Activated naive CD4-positive, alpha-beta T cell treated with anti-CD3 and anti-CD28 coated beads, Interleukin-2, amount 50 U/mL, for 72 hours (primary cell): ENCODE results near the gene MINDY1. TPM values are rescaled to one million over a fixed set of nuclear protein-coding genes. Genes with fewer than 3 reads are reported as not detected.

ENCODE experiments used
- ATAC-seq, 2 donors: fragments of 150-1000 bp; cut with Tn5 transposase; 2 replicates each; pipeline ENCODE4 v1.10.0; 2021; ENCODE audit warnings: mild to moderate bottlenecking in 2 of 2, moderate library complexity in 2 of 2
- DNase-seq, 2 donors: peaks; one replicate each; pipeline ENCODE4 v3.0.0; 2021 to 2022; ENCODE audit warnings: low spot score in 2 of 2
- H3K27ac Mint-ChIP-seq, 2 donors: one replicate each; pipeline ENCODE4 v1.8.0; 2022; ENCODE audit warnings: mild to moderate bottlenecking in 2 of 2, mixed read lengths in 2 of 2
- H3K36me3 Mint-ChIP-seq, 2 donors: one replicate each; pipeline ENCODE4 v1.8.0; 2022; ENCODE audit warnings: mixed read lengths in 2 of 2
- H3K9me3 Mint-ChIP-seq, 2 donors: one replicate each; pipeline ENCODE4 v1.8.0; 2022; ENCODE audit warnings: mixed read lengths in 2 of 2
- total RNA-seq, 2 donors: library from RNA; stranded (reverse); gene quantifications; one replicate each; pipeline ENCODE4 v1.2.3, GENCODE V29; 2022

Gene MINDY1
- total RNA-seq, 2 donors from 2014 or later, result 23.3 to 32.3 TPM

DNA sequence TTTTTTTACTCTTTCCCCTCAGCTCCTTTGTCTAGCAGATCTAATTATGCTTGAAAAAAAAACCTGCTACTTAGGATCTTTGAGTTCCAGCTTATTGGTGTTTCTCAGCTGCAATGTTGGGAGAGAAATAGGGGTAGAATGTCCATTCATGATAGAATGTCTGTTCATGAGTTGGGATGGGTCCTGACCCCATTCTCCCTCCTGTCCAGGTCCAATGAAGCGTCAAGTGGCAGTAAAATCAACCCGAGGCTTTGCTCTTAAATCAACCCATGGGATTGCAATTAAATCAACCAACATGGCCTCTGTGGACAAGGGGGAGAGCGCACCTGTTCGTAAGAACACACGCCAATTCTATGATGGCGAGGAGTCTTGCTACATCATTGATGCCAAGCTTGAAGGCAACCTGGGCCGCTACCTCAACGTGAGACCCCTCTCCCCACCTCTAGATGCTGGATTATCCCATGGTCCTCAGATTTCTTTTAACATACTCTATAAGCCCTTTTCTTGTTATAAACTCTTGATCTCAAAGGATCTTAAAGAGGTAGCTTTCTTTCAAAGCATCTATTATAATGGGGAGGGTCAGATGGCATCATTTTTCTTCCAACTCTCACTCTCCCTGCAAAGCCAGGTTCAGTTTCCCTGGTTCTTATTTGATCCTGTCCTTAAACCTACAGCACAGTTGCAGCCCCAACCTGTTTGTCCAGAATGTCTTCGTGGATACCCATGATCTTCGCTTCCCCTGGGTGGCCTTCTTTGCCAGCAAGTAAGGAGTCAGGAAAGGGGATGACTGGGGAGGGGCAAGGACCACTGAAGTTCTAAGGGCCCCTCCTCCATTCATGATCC, 43.2 kb downstream of the MINDY1 start:
- H3K36me3 Mint-ChIP-seq, result peaks cover 9 to 42% of the 10 kb centered on the region in 2 donors
- ATAC-seq, result no peak
- no peaks in the 10 kb centered on the region for H3K9me3 Mint-ChIP-seq
- peak overlapping the region in 1 of 2 donors; percentile 64 for H3K27ac Mint-ChIP-seq
- no peak for DNase-seq

DNA sequence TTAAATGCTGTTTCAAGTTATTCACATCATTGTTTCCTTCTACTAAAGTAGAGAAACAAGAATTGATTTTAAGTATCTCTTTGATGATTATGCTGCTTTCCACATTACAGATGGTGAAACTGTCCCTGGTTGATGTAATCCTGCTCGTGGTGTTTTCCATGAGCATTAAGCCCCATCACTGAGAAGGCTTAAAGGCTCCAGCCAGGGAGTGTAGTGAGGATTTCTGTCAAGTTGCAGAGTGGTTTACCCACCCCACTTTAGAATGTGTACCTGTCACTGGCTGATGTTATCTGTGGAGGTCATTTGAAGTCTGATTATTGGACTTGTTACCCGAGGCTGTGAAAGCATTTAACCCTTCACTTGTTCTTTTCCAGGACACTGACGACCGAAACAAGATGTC, 44.9 kb downstream of the MINDY1 start:
- no peak for DNase-seq
- Mint-ChIP-seq H3K9me3 (no peaks in the 10 kb centered on the region), H3K27ac (peak overlapping the region in 1 of 2 donors; percentile 33), H3K36me3 (peaks cover 9 to 27% of the 10 kb centered on the region in 2 donors)
- peak in 1 of 2 donors; percentile 49 for ATAC-seq

DNA sequence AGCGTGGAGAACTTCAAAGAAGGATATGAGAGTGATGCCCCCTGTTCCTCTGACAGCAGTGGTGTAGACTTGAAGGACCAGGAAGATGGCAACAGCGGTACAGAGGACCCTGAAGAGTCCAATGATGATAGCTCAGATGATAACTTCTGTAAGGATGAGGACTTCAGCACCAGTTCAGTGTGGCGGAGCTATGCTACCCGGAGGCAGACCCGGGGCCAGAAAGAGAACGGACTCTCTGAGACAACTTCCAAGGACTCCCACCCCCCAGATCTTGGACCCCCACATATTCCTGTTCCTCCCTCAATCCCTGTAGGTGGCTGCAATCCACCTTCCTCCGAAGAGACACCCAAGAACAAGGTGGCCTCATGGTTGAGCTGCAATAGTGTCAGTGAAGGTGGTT, 46.1 kb downstream of the MINDY1 start:
- H3K9me3 Mint-ChIP-seq, result no peaks in the 10 kb centered on the region
- H3K36me3 Mint-ChIP-seq, result peaks cover 9 to 27% of the 10 kb centered on the region in 2 donors

DNA sequence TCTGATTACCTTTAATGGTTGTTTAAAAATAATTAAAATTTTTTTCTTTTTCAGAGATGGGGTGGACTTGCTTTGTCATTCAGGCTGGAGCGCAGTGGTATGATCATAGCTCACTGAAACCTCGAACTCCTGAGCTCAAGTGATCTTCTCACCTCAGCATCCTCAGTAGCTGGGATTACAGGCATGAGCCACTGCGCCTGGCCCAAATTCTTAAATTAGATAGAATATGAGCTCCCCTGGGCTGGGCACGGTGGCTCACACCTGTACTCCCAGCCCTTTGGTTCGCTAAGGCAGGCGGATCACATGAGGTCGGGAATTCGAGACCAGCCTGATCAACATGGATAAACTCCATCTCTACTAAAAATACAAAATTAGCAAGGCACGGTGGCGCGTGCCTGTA, 49.0 kb downstream of the MINDY1 start:
- H3K27ac Mint-ChIP-seq, result no peak overlapping the region

More for the DNA sequence above, 46.1 kb downstream of the MINDY1 start:
- no peak for DNase-seq
- ATAC-seq, result no peak
- no peak overlapping the region for H3K27ac Mint-ChIP-seq

DNA sequence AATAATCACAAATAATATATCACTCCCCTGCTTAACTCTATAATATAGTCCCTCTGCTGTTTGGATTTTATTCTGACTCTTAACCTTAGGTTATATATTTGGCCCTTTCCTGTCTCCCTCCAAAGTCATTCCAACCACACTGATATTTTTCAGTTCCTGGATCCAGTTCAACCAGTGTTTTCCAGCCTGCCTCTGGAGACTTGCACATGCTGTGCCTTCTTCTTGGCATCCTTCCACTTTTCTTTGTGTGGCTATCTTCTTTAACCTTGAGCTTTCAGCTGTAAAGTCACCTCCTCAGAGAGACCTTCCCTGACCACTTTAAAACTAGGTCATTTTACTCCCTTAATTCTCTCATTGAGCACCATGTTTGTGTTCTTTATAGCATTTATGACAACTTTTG, 51.4 kb downstream of the MINDY1 start:
- H3K9me3 Mint-ChIP-seq, result no peaks in the 10 kb centered on the region
- no peak for ATAC-seq
- H3K27ac Mint-ChIP-seq, result no peak overlapping the region
- peaks cover 21 to 24% of the 10 kb centered on the region in 2 donors for H3K36me3 Mint-ChIP-seq
- no peak for DNase-seq

More for the DNA sequence above, 49.0 kb downstream of the MINDY1 start:
- Mint-ChIP-seq H3K36me3 (peaks cover 9 to 25% of the 10 kb centered on the region in 2 donors), H3K9me3 (no peaks in the 10 kb centered on the region)
- ATAC-seq, result no peak
- DNase-seq, result no peak

DNA sequence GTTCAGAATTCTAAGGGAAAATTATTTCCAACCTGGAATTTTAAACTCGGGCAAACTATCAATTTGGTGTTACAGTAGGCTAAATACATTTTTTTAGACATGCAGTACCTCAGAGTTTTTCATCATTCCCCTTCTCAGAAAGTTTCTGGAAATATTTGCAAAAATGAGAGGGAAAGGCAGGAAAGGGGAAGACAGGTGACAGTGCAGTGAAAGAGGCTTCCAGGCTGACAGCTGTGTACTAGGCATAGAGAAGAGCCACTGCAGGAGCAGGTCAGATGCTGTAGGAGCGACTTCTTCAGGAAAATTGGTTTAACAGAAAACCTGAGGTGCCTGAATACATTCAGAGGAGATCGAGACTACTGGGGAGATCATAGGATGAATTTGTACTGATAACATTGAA, 52.0 kb downstream of the MINDY1 start:
- ATAC-seq, result no peak
- H3K27ac Mint-ChIP-seq, result no peak overlapping the region
- peaks cover 21 to 26% of the 10 kb centered on the region in 2 donors for H3K36me3 Mint-ChIP-seq
- DNase-seq, result no peak
- H3K9me3 Mint-ChIP-seq, result no peaks in the 10 kb centered on the region

Other genes starting within 250 kb of the MINDY1 start
- 10 to 100 TPM; 53.4 to 88.4 TPM for gene CTSS, start 241.1 kb downstream of the MINDY1 start, total RNA-seq
- gene CTSK, start 198.6 kb downstream of the MINDY1 start, total RNA-seq, result 1 to 10 TPM; 3.1 to 3.3 TPM
- gene ARNT, start 130.3 kb downstream of the MINDY1 start, total RNA-seq, result 10 to 100 TPM; 37.0 to 61.1 TPM
- not detected for gene CTXND2, start 119.8 kb downstream of the MINDY1 start, total RNA-seq
- 10 to 100 TPM; 57.4 to 73.6 TPM for gene SETDB1, start 80.5 kb downstream of the MINDY1 start, total RNA-seq
- gene CERS2, start 32.1 kb downstream of the MINDY1 start, total RNA-seq, result 100 to 1,000 TPM; 110 to 134 TPM
- not detected for gene ANXA9, start 24.6 kb downstream of the MINDY1 start, total RNA-seq
- gene PRUNE1, start 1.5 kb upstream of the MINDY1 start, total RNA-seq, result 10 to 100 TPM; 18.0 to 20.7 TPM
- gene BNIPL, start 29.7 kb upstream of the MINDY1 start, total RNA-seq, result 1 to 10 TPM in 1 of 2 donors, under 1 TPM in 1; 0.89 to 3.1 TPM
- 1 to 10 TPM in 1 of 2 donors, under 1 TPM in 1; 0.91 to 1.0 TPM for gene C1orf56, start 40.8 kb upstream of the MINDY1 start, total RNA-seq
- gene CDC42SE1, start 52.7 kb upstream of the MINDY1 start, total RNA-seq, result 100 to 1,000 TPM; 104 to 166 TPM
- gene MLLT11, start 53.5 kb upstream of the MINDY1 start, total RNA-seq, result 1 to 10 TPM; 5.6 TPM
- gene GABPB2, start 63.9 kb upstream of the MINDY1 start, total RNA-seq, result 10 to 100 TPM in 1 of 2 donors, 1 to 10 TPM in 1; 5.6 to 14.1 TPM
- 1 to 10 TPM; 2.8 to 7.1 TPM for gene SEMA6C, start 139.7 kb upstream of the MINDY1 start, total RNA-seq
- gene TNFAIP8L2, start 149.7 kb upstream of the MINDY1 start, total RNA-seq, result 10 to 100 TPM in 1 of 2 donors, 1 to 10 TPM in 1; 6.9 to 18.5 TPM
- 10 to 100 TPM in 1 of 2 donors, 1 to 10 TPM in 1; 3.8 to 36.1 TPM for gene LYSMD1, start 159.0 kb upstream of the MINDY1 start, total RNA-seq
- gene SCNM1, start 159.2 kb upstream of the MINDY1 start, total RNA-seq, result 10 to 100 TPM; 62.3 to 83.9 TPM
- under 1 TPM; 0.77 to 0.78 TPM for gene TMOD4, start 169.1 kb upstream of the MINDY1 start, total RNA-seq
- 10 to 100 TPM; 61.3 to 67.0 TPM for gene VPS72, start 183.3 kb upstream of the MINDY1 start, total RNA-seq
- 100 to 1,000 TPM in 1 of 2 donors, 10 to 100 TPM in 1; 88.0 to 137 TPM for gene PIP5K1A, start 191.7 kb upstream of the MINDY1 start, total RNA-seq
- 100 to 1,000 TPM; 185 to 189 TPM for gene PSMD4, start 247.8 kb upstream of the MINDY1 start, total RNA-seq